Neural cell (in vitro differentiated cells): ENCODE data around the gene SLIT3.

Source experiments
- EP300 ChIP-seq: fragments of 450-650 bp; conservative IDR thresholded peaks from 2 replicates; pipeline ENCODE4 v1.6.1; 2014; ENCODE audit warnings: antibody characterized with exemption, mild to moderate bottlenecking, moderate library complexity; ENCODE audit not compliant: poor library complexity, severe bottlenecking
- EZH2 ChIP-seq: fragments of 200-600, 300-800 bp; shearing (Covaris generic), sonication (generic); IDR thresholded peaks from 2 replicates; pipeline ENCODE4 v1.6.1; 2014; ENCODE audit warnings: antibody characterized with exemption, low read length, borderline replicate concordance, mild to moderate bottlenecking; ENCODE audit not compliant: insufficient read depth, poor library complexity, severe bottlenecking
- MXI1 ChIP-seq: fragments of 450-650 bp; conservative IDR thresholded peaks from 2 replicates; pipeline ENCODE4 v1.6.1; 2014; ENCODE audit warnings: antibody characterized with exemption, mild to moderate bottlenecking; ENCODE audit not compliant: poor library complexity, severe bottlenecking
- POLR2AphosphoS5 ChIP-seq: IDR thresholded peaks from 2 replicates; pipeline ENCODE4 v1.6.1; 2012
- RAD21 ChIP-seq: fragments of 450-650 bp; conservative IDR thresholded peaks from 2 replicates; pipeline ENCODE4 v1.6.1; 2014; ENCODE audit warnings: antibody characterized with exemption, mild to moderate bottlenecking, moderate library complexity
- SMC3 ChIP-seq: fragments of 450-650 bp; conservative IDR thresholded peaks from 2 replicates; pipeline ENCODE4 v1.6.1; 2014; ENCODE audit warnings: antibody characterized with exemption, mild to moderate bottlenecking, moderate library complexity; ENCODE audit not compliant: poor library complexity
- TAF1 ChIP-seq: IDR thresholded peaks from 2 replicates; pipeline ENCODE4 v1.6.1; 2012; ENCODE audit warnings: low read depth
- TF ChIP-seq, protein P1 (sequence below): IDR thresholded peaks from 2 replicates; pipeline ENCODE4 v1.6.1; 2012; ENCODE audit warnings: borderline replicate concordance
- TF ChIP-seq, protein P2 (sequence below): fragments of 450-650 bp; IDR thresholded peaks from 2 replicates; pipeline ENCODE4 v1.5.1; 2014; ENCODE audit warnings: antibody characterized with exemption, mild to moderate bottlenecking, moderate library complexity; ENCODE audit not compliant: poor library complexity, severe bottlenecking

DNA sequence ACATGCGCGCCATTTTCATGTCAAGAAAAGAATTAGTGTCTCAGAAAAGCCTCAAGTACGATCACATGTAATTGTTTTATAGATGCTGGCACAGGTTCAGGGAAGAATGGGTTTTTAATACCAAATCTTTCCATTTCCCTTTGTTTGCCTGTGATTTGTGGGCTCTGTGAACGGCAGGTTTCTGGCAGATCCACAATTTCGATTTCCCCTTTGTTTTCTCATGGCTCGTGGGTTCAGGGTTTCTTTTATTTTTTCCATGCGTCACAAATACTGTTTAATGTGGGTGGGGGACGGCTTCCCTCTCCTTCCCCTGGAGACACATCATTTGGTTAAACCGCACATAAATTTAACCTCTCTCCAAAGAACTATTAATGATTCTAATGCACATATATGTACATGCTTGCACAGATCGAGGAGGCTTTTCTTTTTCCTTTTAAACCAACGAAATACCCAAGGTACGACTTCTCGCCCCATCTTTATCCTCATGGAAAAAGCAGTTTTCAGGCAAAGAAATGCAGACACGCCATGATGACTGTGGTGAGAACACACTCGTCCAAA lies 195.9 kb downstream of the SLIT3 start:
- TF ChIP-seq RAD21 = no peak
- TF ChIP-seq, protein P1, sequence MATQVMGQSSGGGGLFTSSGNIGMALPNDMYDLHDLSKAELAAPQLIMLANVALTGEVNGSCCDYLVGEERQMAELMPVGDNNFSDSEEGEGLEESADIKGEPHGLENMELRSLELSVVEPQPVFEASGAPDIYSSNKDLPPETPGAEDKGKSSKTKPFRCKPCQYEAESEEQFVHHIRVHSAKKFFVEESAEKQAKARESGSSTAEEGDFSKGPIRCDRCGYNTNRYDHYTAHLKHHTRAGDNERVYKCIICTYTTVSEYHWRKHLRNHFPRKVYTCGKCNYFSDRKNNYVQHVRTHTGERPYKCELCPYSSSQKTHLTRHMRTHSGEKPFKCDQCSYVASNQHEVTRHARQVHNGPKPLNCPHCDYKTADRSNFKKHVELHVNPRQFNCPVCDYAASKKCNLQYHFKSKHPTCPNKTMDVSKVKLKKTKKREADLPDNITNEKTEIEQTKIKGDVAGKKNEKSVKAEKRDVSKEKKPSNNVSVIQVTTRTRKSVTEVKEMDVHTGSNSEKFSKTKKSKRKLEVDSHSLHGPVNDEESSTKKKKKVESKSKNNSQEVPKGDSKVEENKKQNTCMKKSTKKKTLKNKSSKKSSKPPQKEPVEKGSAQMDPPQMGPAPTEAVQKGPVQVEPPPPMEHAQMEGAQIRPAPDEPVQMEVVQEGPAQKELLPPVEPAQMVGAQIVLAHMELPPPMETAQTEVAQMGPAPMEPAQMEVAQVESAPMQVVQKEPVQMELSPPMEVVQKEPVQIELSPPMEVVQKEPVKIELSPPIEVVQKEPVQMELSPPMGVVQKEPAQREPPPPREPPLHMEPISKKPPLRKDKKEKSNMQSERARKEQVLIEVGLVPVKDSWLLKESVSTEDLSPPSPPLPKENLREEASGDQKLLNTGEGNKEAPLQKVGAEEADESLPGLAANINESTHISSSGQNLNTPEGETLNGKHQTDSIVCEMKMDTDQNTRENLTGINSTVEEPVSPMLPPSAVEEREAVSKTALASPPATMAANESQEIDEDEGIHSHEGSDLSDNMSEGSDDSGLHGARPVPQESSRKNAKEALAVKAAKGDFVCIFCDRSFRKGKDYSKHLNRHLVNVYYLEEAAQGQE = no peak
- TF ChIP-seq SMC3 = no peak
- TF ChIP-seq, protein P2, sequence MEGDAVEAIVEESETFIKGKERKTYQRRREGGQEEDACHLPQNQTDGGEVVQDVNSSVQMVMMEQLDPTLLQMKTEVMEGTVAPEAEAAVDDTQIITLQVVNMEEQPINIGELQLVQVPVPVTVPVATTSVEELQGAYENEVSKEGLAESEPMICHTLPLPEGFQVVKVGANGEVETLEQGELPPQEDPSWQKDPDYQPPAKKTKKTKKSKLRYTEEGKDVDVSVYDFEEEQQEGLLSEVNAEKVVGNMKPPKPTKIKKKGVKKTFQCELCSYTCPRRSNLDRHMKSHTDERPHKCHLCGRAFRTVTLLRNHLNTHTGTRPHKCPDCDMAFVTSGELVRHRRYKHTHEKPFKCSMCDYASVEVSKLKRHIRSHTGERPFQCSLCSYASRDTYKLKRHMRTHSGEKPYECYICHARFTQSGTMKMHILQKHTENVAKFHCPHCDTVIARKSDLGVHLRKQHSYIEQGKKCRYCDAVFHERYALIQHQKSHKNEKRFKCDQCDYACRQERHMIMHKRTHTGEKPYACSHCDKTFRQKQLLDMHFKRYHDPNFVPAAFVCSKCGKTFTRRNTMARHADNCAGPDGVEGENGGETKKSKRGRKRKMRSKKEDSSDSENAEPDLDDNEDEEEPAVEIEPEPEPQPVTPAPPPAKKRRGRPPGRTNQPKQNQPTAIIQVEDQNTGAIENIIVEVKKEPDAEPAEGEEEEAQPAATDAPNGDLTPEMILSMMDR = no peak
- no peak for TF ChIP-seq POLR2AphosphoS5
- TF ChIP-seq EP300 = no peak
- no peak for TF ChIP-seq EZH2
- TF ChIP-seq TAF1 = no peak
- TF ChIP-seq MXI1 = no peak
